Nephron progenitor cell (in vitro differentiated cells): Measurements from ENCODE around the gene TH.

Experiments
- DNase-seq: peaks from one replicate; pipeline ENCODE4 v3.0.0; 2021
- H3K27ac Mint-ChIP-seq: 2 replicates; pipeline ENCODE4 v1.8.0; 2021; ENCODE audit warnings: mild to moderate bottlenecking, moderate library complexity, mixed read lengths
- H3K27me3 Mint-ChIP-seq: 2 replicates; pipeline ENCODE4 v1.8.0; 2021; ENCODE audit warnings: mild to moderate bottlenecking, low read depth, mixed read lengths; ENCODE audit not compliant: poor library complexity
- H3K36me3 Mint-ChIP-seq: 2 replicates; pipeline ENCODE4 v1.8.0; 2021; ENCODE audit warnings: low read depth, mixed read lengths
- H3K4me1 Mint-ChIP-seq: 2 replicates; pipeline ENCODE4 v1.8.0; 2021; ENCODE audit warnings: mixed read lengths
- H3K4me3 Mint-ChIP-seq: 2 replicates; pipeline ENCODE4 v1.8.0; 2021; ENCODE audit warnings: mild to moderate bottlenecking, moderate library complexity, mixed read lengths
- H3K9me3 Mint-ChIP-seq: 2 replicates; pipeline ENCODE4 v1.8.0; 2021; ENCODE audit warnings: mild to moderate bottlenecking, moderate library complexity, mixed read lengths
- CTCF ChIP-seq: fragments of 200-600 bp; sonication (generic); IDR thresholded peaks from 2 replicates; pipeline ENCODE4 v1.5.0; 2021; ENCODE audit warnings: antibody characterized with exemption

TH gene

GRCh38 chr11:2166091-2166851, 5.3 kb downstream of the TH start:
- peaks cover 18% of the 10 kb centered on the region for H3K4me1 Mint-ChIP-seq
- DNase-seq = peak; percentile 77
- no peaks in the 10 kb centered on the region for H3K36me3 Mint-ChIP-seq
- H3K27me3 Mint-ChIP-seq = no peaks in the 10 kb centered on the region
- peak; percentile 62 for TF ChIP-seq CTCF
- H3K27ac Mint-ChIP-seq = no peak overlapping the region
- no peak overlapping the region for H3K4me3 Mint-ChIP-seq
- no peaks in the 10 kb centered on the region for H3K9me3 Mint-ChIP-seq

DNA sequence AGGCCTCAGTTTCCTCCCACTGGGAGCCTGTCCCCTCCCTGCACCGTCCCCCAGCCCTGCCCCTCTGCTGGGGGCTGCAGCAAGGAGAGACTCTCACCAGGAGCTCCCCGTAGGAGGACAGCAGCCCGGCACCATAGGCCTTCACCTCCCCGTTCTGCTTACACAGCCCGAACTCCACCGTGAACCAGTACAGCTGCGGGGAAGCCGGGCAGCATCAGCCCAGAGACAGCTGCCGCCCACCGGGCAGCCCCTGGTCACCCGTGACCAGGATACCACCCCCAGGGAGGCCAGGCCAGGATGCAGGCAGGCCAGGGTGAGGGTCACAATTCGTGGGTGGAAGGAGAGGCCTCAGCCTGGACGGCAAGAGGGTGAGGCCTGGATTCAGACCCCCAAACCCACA, 6.0 kb downstream of the TH start:
- DNase-seq = no peak
- TF ChIP-seq CTCF = no peak
- no peaks in the 10 kb centered on the region for H3K36me3 Mint-ChIP-seq
- no peak overlapping the region for H3K4me3 Mint-ChIP-seq
- H3K27me3 Mint-ChIP-seq = no peaks in the 10 kb centered on the region
- peaks cover 13% of the 10 kb centered on the region for H3K4me1 Mint-ChIP-seq
- no peak overlapping the region for H3K27ac Mint-ChIP-seq
- no peaks in the 10 kb centered on the region for H3K9me3 Mint-ChIP-seq

DNA sequence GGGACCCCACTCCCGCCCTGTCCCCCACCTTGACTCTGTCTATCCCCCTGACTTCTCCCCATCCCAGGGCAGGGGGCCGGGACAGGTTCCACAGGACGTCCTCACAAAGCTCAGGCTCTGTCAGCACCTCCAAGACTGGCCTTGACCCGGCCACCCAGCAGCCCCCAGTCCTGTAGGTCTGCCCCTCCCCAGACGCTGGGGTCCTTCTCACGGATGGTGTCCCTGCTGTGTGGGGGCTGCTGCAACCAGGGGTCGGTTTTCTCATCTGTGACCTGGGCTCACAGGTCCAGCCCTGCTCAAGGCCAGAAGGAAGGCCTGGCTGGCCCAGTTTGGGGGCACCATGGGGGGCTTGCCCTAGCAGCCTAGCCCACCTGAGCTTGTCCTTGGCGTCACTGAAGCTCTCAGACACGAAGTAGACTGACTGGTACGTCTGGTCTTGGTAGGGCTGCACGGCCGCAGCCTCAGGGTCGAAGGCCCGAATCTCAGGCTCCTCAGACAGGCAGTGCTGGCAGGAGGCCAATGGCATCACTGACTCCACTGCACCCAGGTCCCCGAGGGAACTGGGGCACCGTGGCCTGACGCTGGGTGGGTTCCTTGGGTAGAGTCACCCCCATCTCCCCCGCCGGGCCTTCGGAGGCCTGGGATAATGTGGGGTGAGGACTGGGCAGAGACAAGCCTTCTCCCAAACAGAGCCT, 6.6 kb downstream of the TH start:
- Mint-ChIP-seq H3K9me3 (no peaks in the 10 kb centered on the region), H3K36me3 (no peaks in the 10 kb centered on the region), H3K4me1 (peaks cover 13% of the 10 kb centered on the region), H3K4me3 (no peak overlapping the region), H3K27me3 (no peaks in the 10 kb centered on the region), H3K27ac (no peak overlapping the region)
- no peak for DNase-seq
- TF ChIP-seq CTCF = no peak

DNA sequence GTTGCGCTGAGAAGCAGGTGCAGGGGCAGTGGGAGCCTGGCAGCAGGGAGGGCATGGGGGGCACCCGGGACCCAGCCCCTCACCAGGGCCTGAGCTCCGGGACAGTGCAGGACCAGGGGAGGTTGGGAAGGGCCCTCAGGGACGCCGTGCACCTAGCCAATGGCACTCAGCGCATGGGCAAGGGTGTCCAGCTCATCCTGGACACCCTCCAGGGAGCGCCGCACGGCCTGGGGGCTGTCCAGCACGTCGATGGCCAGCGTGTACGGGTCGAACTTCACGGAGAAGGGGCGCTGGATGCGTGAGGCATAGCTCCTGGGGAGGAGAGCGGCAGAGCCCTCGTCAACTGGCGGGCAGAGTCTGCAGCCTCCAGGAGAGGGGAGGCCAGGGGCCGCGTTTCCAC, 7.5 kb downstream of the TH start:
- Mint-ChIP-seq H3K36me3 (no peaks in the 10 kb centered on the region), H3K4me3 (no peak overlapping the region), H3K27me3 (no peaks in the 10 kb centered on the region), H3K9me3 (no peaks in the 10 kb centered on the region), H3K4me1 (peaks cover 13% of the 10 kb centered on the region), H3K27ac (no peak overlapping the region)
- no peak for DNase-seq
- TF ChIP-seq CTCF = no peak

DNA sequence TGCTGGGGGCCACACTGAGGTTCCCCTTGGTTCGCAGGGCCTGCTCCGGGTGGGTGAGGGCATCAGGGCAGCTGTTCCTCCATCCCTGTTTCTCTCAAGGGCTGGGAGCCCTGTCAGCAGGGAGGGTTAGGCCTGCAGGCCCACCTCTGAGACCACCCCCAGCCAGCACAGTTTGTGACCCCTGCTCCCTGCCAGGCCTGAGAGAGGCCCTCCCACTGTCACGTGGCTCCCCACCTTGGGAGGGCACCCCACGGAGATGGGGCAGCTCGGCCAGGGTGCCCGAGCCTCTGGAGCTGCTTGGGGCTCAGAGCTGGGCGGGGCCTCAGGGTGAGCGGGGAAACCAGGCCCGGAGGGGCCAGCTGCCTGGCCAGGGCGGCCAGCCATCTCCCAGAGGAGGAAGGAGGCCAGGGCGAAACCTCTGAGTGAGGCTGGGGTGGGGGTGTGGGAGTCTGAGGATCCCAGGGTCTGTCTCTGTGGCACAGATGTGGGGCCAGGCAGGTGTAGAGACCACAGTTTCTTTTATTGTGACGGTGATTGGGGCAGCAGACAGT, 8.1 kb downstream of the TH start:
- H3K9me3 Mint-ChIP-seq = no peaks in the 10 kb centered on the region
- TF ChIP-seq CTCF = no peak
- peaks cover 8% of the 10 kb centered on the region for H3K4me1 Mint-ChIP-seq
- H3K4me3 Mint-ChIP-seq = no peak overlapping the region
- H3K27me3 Mint-ChIP-seq = no peaks in the 10 kb centered on the region
- no peaks in the 10 kb centered on the region for H3K36me3 Mint-ChIP-seq
- H3K27ac Mint-ChIP-seq = no peak overlapping the region
- no peak for DNase-seq
